Stimulated activated CD8-positive, alpha-beta memory T cell treated with anti-CD3 and anti-CD28 coated beads, Interleukin-7, amount 100 ng/mL, for 4 hours (primary cell): Measurements from ENCODE around the gene TM9SF1.

Experiments used
- DNase-seq, 2 donors: peaks; one replicate each; pipeline ENCODE4 v3.0.0-alpha.2; 2020; ENCODE audit warnings: low read depth in 2 of 2

The TM9SF1 gene

GRCh38 chr14:24150567-24150966 is 44.7 kb downstream of the TM9SF1 start:
- DNase-seq: no peak

DNA sequence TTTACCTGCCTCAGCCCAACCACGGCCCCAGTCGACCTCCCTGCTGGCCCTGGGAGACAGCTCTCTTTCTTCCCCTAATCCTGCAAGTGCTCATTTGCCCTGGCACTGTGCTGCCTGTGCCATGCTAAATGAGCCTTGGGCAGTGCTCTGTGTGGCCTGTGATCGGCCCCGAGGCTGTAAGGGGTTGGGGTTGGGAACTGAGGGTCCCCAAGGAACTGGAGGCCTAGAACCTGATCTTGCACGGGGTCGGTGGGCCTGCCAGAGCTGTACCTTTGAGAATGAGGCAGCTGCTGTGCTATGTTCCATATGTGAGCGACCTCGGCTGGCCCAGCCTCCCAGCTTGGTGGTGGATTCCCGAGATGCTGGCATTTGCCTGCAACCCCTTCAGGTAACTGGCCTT is 45.2 kb downstream of the TM9SF1 start:
- no peak for DNase-seq

DNA sequence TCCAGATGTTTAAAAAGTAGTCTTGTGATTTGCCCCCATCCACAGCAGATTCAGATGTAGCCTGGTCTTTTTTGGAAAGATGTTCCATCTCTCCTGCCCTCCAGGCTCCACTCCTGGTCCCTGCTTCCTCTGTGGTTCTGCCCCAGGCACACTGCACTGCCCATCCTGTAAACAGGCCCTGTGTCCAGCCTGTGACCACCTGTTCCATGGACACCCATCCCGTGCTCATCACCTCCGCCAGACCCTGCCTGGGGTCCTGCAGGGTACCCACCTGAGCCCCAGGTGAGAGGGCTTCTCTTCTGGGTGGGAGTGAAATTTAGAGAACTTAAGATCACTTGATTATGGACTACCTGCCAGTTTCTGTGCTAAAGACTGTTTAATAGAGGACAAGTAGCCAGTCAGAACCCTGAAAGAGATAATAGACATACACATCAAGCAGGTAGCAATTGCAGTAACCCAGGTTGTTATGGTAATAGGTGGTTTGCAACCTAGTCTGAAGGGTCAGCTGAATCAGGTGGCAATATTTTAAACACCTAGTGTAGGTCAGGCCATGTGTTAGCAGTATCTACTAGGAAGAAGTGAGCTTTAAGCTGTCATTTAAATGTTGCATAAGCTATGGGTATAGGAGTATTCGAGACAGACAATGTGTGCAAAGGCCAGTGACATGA is 45.8 kb downstream of the TM9SF1 start:
- no peak for DNase-seq

GRCh38 chr14:24147761-24148428 is 47.3 kb downstream of the TM9SF1 start:
- no peak for DNase-seq

DNA sequence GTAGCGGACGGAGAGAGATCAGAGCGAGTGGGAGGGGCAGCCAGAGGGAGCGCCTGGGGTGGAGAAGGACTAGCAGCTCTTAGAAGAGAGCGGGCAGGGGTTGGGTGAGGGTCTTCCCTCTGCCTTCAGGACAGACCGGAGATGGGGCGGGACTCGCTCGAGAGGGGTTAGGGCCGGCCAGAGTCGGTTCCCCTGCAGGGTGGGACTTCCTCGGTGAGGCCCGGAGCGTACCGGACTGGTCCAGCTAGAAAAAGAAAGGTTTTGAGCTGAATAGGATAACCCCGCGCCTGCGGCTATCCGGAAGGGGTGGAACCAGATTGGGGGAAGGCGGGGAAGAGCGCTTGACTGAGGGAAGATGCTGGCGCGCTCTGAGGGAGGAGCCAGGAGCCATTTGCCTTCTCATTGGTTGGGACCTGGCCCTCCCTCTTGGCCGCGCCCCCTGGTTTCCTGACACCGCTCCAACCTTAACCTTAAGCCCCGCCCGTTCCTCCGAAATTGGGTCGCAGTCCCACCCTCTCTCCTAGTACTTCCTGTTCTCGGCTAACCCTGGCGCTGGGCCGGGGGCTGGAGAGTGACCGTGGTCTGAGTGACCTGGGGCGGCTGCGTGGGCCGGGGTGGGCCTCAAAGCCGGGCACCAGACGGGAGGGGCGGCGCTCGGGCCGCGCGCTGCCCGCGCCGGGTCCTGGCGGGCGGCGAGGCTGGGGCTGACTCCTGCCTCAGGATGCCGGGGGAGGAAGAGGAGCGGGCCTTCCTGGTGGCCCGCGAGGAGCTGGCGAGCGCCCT is 48.1 kb downstream of the TM9SF1 start, which contains the start of gene RNF31:
Gene RNF31, plus strand, starts transcription at position 521 of the 783 bp plus-strand sequence. Its CDS starts 201 bp downstream, at position 722.
- DNase-seq: peak; percentile 96 to 98

DNA sequence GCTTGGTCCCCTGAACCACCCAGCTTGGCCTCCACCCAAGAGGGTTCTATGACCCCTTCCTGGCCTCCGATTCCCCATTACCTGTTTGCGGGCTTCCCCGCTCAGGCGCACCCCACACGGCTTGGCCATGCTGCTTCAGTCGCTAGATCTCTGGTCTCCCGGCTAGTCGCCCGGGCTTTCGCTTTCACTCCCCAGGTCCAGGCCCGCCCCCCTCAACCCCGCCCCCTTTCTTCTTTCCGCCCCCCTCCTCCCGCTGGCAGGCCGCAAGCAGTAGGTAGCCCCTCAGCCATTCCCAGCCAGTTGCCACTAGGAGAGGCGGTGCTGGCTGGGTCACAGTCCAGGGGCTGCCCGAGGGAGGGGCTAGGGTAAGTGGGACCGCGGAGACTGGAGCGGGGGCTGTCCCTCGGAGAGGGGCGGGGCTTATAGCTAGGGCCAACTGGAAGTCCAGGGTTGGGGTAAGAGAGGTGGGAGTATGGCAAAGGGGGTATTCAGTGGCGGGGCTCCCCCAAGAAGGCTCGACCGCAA is 48.7 kb downstream of the TM9SF1 start, which contains the start of gene PSME2:
Gene PSME2, minus strand, starts transcription at position 158 of the 525 bp plus-strand sequence. Its CDS starts 29 bp downstream, at position 129.
- peak; percentile 68 to 76 for DNase-seq

- no peak for DNase-seq
These were observed 49.4 kb downstream of the TM9SF1 start for GRCh38 chr14:24145690-24146452.

DNA sequence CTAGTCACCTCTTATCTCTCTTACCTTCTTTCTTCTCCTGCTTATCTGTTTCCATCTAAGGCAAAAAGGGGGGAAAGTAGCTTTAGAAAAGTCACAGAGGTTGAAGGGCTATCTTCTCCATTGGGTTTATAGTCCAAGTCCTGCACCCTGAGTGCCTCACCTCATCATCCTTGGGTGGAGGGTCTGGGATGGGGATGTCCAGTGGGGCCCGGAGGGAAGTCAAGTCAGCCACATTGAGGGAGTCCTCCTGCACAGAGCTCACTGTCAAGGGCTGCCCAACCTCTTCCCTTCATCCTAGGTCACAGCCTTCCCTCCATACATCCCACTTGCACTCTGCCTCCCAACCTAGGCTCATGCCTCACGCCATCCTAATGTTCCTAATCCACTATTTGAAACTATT is 50.0 kb downstream of the TM9SF1 start:
- no peak for DNase-seq

- DNase-seq: no peak
These were observed 50.8 kb downstream of the TM9SF1 start for GRCh38 chr14:24144451-24144850.

GRCh38 chr14:24143511-24143910 is 51.7 kb downstream of the TM9SF1 start:
- DNase-seq: no peak

DNA sequence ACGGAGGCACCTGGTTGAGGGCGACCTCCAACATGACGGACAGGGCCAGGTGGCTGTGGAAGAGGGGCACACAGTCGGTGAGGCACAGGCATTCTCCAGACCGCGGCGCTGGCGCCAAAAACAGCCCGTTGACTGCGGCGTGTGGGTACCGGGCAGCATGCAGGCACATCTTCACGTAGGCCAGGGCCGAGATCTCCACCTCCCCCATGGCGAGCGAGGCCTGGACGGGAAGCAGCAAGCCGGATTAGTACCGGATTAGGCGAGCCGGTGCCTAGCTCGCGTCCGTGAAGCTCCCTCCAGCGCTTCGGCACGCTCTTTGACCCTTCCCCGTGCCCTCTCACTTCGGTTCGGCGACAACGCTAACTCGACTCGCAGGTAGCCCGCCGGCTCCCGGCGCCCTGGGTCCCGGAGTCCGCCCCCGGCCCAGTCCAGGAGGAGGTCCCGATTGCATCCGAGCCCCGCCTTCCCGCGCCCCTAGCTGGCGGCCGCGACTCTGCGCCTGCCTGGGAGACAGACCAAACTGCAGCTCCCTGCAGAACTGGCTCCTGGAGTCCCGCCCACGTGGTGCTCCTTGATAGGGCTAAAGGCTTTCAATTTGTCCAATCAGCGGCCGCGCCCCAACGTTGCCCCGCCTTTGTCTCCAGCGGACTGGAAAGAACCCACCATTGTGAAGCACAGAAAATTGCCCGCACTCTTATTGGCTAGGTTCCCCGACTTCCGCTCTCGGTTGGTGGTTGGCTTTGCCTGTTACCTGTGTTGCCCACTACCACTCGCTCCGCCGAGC is 54.0 kb downstream of the TM9SF1 start, which contains the start of gene EMC9:
Gene EMC9, minus strand, starts transcription at position 495 of the 784 bp plus-strand sequence. Its CDS starts 287 bp downstream, at position 208.
- DNase-seq: peak; percentile 99 to 100

DNA sequence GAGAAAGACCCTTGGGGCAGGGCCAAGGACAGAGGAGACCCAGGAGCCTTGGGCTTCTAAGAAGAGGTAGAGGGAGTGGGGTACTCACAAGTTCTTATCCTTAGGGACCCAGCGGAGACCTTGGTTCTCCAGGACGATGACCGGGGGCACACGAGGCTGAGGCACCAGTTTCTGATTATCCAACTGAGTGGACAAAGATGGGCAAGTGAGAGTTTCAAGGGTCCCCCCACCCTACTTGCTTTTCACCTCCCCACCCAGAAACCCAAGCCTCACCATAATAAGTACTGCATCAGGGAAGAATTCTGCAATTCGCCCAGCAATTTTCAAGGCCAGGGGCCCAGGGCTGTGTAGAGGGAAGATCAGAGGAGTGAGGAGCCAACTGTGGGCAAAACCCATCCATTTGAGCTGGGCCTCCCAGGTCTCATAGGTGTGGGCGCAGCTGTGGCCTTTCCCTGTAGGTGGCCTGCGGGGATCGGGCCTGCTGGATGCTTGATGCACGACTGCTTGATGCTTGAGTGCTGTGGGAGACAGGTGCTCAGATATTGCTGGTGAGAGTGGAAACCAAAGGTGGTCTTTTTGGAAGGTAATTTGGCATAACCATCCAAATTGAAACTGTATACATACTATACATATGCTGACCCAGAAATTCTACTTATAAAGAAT is 55.8 kb downstream of the TM9SF1 start:
- no peak for DNase-seq
